ENCODE data around the gene NUFIP1. TPM values are rescaled to one million over a fixed set of nuclear protein-coding genes. Genes with fewer than 3 reads are reported as not detected.

The NUFIP1 gene
- total and polyA plus RNA-seq, 2 of the 8 experiments (the other 6 are each of a cell fraction or from before 2014, with no cell fraction given): 4.6 to 16.6 TPM

DNA sequence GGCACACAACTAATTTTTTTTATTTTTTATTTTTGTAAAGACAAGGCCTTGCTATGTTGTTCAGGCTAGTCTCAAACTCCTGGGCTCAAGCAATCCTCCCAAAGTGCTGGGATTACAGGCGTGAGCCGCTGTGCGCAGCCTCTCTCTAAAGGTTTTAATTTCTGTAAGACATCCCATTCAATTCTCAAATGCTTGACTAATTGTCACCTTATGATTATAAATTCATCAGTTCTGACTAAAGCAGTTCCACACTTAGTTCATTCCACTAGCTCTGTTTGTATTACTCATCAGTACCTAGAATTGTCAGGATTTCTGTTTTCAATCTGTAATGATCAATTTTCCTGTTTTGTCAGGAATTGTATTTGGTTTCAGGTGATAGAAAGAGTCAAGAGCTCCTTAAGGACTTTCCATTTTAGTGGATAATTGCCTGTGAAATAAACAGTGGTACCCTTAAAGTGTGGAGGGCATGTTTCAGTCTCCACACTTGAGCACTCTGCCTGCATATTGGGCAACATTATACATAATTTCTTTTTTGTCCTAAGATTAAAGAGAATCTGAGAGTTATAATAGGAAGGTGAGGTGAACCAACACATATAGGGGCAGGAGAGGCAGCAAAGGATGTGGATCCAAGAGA, 27.6 kb upstream of the NUFIP1 start:
- H3K27ac ChIP-seq (ENCODE audit: low read depth, low read length): no peak overlapping the region
- FAIRE-seq: no peak
- CTCF ChIA-PET (ENCODE audit: partially characterized antibody): interaction anchor here (0.6 to 1.8 kb wide), 2 partner anchors 10 to 194 kb away, joined by 3 to 5 read pairs; no protein-coding TSS in a partner anchor

More for the DNA sequence above, 27.6 kb upstream of the NUFIP1 start:
- Histone ChIP-seq H3K4me2 (ENCODE audit: insufficient read depth in 1 of 2, low read depth in 2 of 2, low read length in 2 of 2) (no peak overlapping the region), H2BK12ac (ENCODE audit: low read depth, low read length) (no peak overlapping the region), H3K79me1 (ENCODE audit: low read depth, low read length) (no peaks in the 10 kb centered on the region), H3K79me2 (ENCODE audit: control insufficient read depth in 1 of 2, insufficient read depth in 2 of 2, low read length in 2 of 2) (no peaks in the 10 kb centered on the region), H2AFZ (ENCODE audit: low read length) (no peak overlapping the region), H4K91ac (replicated peaks; ENCODE audit: insufficient read length, low read length) (no peak overlapping the region), H2BK20ac (ENCODE audit: low read length) (no peak overlapping the region), H3K56ac (replicated peaks; ENCODE audit: insufficient read length, low read depth, low read length) (no peak overlapping the region), H2BK15ac (ENCODE audit: low read length) (no peak overlapping the region), H3K4me3 (ENCODE audit: extremely low read depth in 1 of 4, insufficient read depth in 2 of 4, low read depth in 3 of 4, low read length in 4 of 4) (no peak overlapping the region), H4K8ac (ENCODE audit: extremely low read depth, insufficient read depth, low read length) (no peak overlapping the region), H3K23ac (ENCODE audit: insufficient read length) (no peak overlapping the region), H3K9me3 (ENCODE audit: insufficient read depth in 2 of 2, low read depth in 1 of 2, low read length in 1 of 2) (no peaks in the 10 kb centered on the region), H3K14ac (ENCODE audit: insufficient read length) (no peak overlapping the region), H3K23me2 (ENCODE audit: low read depth, low read length) (no peaks in the 10 kb centered on the region), H3K36me3 (ENCODE audit: control insufficient read depth in 2 of 4, insufficient read depth in 4 of 4, low read length in 3 of 4) (peaks cover 3 to 21% (median 9%) of the 10 kb centered on the region in 4 experiments; a peak in 6 of 8 replicates), H4K20me1 (replicated peaks in 1 of 2; ENCODE audit: control insufficient read depth in 1 of 2, insufficient read depth in 2 of 2, low read length in 2 of 2) (no peaks in the 10 kb centered on the region), H2AK5ac (ENCODE audit: low read depth, low read length) (no peak overlapping the region), H3K9ac (replicated peaks in 1 of 4; ENCODE audit: extremely low read depth in 1 of 4, low read depth in 3 of 4, low read length in 3 of 4) (no peak overlapping the region), H2BK120ac (replicated peaks; ENCODE audit: low read depth, low read length) (no peak overlapping the region), H4K5ac (ENCODE audit: insufficient read length, low read depth, low read length) (no peak overlapping the region), H2BK5ac (ENCODE audit: low read depth, low read length) (no peak overlapping the region), H3K4ac (replicated peaks; ENCODE audit: insufficient read length, low read depth, low read length) (no peak overlapping the region), H3K18ac (ENCODE audit: extremely low read depth, low read length) (no peak overlapping the region), H3K27me3 (replicated peaks in 1 of 4; ENCODE audit: control insufficient read depth in 3 of 4, extremely low read depth in 1 of 4, insufficient read depth in 3 of 4, low read length in 3 of 4) (no peaks in the 10 kb centered on the region), H3K4me1 (replicated peaks in 1 of 4; ENCODE audit: control insufficient read depth in 3 of 4, insufficient read depth in 4 of 4, low read length in 3 of 4) (no peaks in the 10 kb centered on the region)
- no peak for TF ChIP-seq RNF2 (IDR thresholded peaks at IDR 0.05; ENCODE audit: borderline replicate concordance, low read depth, low read length, missing control alignments, poor library complexity, severe bottlenecking)
- TF ChIP-seq BRCA1 (IDR thresholded peaks at IDR 0.05; ENCODE audit: low read depth, low read length): no peak
- no peak for TF ChIP-seq SAP30 (IDR thresholded peaks at IDR 0.05; ENCODE audit: insufficient read depth, insufficient replicate concordance, low read length)
- POLR2A ChIA-PET (ENCODE audit: partially characterized antibody): no interaction called here
- no peak for DNase-seq (ENCODE audit: low read depth in 1 of 2, low spot score in 2 of 2)
- 100% methylated on average over 3 of the region's 3 CpGs; no CpG with 5 or more reads in 1 of the 2 experiments for WGBS, 2 experiments (ENCODE audit: extremely low coverage in 1 of 2, insufficient coverage in 1 of 2, insufficient read length in 1 of 2, insufficient replicate concordance in 2 of 2, low coverage in 1 of 2, low lambda C conversion rate in 2 of 2, missing lambda C conversion rate in 1 of 2)
